Measurements from ENCODE around the gene WDR27.

GRCh38 chr6:169474362-169474761, 227.5 kb downstream of the WDR27 start:
- TF ChIP-seq CTCF (IDR thresholded peaks at IDR 0.05) (no peak), POLR2A (IDR thresholded peaks at IDR 0.05) (no peak), POLR2AphosphoS5 (IDR thresholded peaks at IDR 0.05) (no peak)

Data from breast epithelium (tissue), 3 donors.